Neural crest cell (in vitro differentiated cells): ENCODE data around the gene SFT2D3. TPM values are rescaled to one million over a fixed set of nuclear protein-coding genes. Genes with fewer than 3 reads are reported as not detected.

ENCODE experiments used
- DNase-seq: peaks from one replicate; pipeline ENCODE4 v3.0.0; 2021; ENCODE audit warnings: low read depth, mixed read lengths, low spot score
- H3K27ac Mint-ChIP-seq: one replicate; pipeline ENCODE4 v1.8.0; 2021; ENCODE audit warnings: mild to moderate bottlenecking, mixed read lengths; ENCODE audit not compliant: unreplicated experiment
- H3K27me3 Mint-ChIP-seq: 2 replicates; pipeline ENCODE4 v1.8.0; 2021; ENCODE audit warnings: low read depth, mild to moderate bottlenecking, mixed read lengths
- H3K36me3 Mint-ChIP-seq: 2 replicates; pipeline ENCODE4 v1.8.0; 2021; ENCODE audit warnings: low read depth, mild to moderate bottlenecking, mixed read lengths
- H3K4me1 Mint-ChIP-seq: 2 replicates; pipeline ENCODE4 v1.8.0; 2021; ENCODE audit warnings: mixed read lengths
- H3K4me3 Mint-ChIP-seq: one replicate; pipeline ENCODE4 v1.8.0; 2021; ENCODE audit warnings: mild to moderate bottlenecking, mixed read lengths
- H3K9me3 Mint-ChIP-seq: 2 replicates; pipeline ENCODE4 v1.8.0; 2021; ENCODE audit warnings: mixed read lengths
- total RNA-seq: library from RNA; stranded (reverse); gene quantifications from 2 replicates; pipeline ENCODE4 v1.2.1, GENCODE V29; 2021
- TF ChIP-seq, protein P1 (sequence below): fragments of 200-600 bp; sonication (generic); conservative IDR thresholded peaks from 2 replicates; pipeline ENCODE4 v1.5.0; 2021; ENCODE audit warnings: antibody characterized with exemption, mild to moderate bottlenecking

Gene SFT2D3
- total RNA-seq, 1 donor from 2014 or later = 18.8 TPM

GRCh38 chr2:127662937-127663565 lies 38.2 kb upstream of the SFT2D3 start:
- peaks cover 48% of the 10 kb centered on the region for H3K27me3 Mint-ChIP-seq
- H3K4me1 Mint-ChIP-seq = peaks cover 32% of the 10 kb centered on the region
- H3K9me3 Mint-ChIP-seq = no peaks in the 10 kb centered on the region
- no peaks in the 10 kb centered on the region for H3K36me3 Mint-ChIP-seq
- no peak overlapping the region for H3K4me3 Mint-ChIP-seq
- TF ChIP-seq, protein P1, sequence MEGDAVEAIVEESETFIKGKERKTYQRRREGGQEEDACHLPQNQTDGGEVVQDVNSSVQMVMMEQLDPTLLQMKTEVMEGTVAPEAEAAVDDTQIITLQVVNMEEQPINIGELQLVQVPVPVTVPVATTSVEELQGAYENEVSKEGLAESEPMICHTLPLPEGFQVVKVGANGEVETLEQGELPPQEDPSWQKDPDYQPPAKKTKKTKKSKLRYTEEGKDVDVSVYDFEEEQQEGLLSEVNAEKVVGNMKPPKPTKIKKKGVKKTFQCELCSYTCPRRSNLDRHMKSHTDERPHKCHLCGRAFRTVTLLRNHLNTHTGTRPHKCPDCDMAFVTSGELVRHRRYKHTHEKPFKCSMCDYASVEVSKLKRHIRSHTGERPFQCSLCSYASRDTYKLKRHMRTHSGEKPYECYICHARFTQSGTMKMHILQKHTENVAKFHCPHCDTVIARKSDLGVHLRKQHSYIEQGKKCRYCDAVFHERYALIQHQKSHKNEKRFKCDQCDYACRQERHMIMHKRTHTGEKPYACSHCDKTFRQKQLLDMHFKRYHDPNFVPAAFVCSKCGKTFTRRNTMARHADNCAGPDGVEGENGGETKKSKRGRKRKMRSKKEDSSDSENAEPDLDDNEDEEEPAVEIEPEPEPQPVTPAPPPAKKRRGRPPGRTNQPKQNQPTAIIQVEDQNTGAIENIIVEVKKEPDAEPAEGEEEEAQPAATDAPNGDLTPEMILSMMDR = no peak
- H3K27ac Mint-ChIP-seq = no peak overlapping the region
- DNase-seq = no peak

- H3K4me1 Mint-ChIP-seq = peaks cover 32% of the 10 kb centered on the region
- no peak overlapping the region for H3K27ac Mint-ChIP-seq
- no peaks in the 10 kb centered on the region for H3K9me3 Mint-ChIP-seq
- peaks cover 48% of the 10 kb centered on the region for H3K27me3 Mint-ChIP-seq
- DNase-seq = no peak
- H3K4me3 Mint-ChIP-seq = no peak overlapping the region
- H3K36me3 Mint-ChIP-seq = no peaks in the 10 kb centered on the region
- TF ChIP-seq, protein P1 = no peak
Measured at GRCh38 chr2:127663566-127664064, 37.7 kb upstream of the SFT2D3 start.

DNA sequence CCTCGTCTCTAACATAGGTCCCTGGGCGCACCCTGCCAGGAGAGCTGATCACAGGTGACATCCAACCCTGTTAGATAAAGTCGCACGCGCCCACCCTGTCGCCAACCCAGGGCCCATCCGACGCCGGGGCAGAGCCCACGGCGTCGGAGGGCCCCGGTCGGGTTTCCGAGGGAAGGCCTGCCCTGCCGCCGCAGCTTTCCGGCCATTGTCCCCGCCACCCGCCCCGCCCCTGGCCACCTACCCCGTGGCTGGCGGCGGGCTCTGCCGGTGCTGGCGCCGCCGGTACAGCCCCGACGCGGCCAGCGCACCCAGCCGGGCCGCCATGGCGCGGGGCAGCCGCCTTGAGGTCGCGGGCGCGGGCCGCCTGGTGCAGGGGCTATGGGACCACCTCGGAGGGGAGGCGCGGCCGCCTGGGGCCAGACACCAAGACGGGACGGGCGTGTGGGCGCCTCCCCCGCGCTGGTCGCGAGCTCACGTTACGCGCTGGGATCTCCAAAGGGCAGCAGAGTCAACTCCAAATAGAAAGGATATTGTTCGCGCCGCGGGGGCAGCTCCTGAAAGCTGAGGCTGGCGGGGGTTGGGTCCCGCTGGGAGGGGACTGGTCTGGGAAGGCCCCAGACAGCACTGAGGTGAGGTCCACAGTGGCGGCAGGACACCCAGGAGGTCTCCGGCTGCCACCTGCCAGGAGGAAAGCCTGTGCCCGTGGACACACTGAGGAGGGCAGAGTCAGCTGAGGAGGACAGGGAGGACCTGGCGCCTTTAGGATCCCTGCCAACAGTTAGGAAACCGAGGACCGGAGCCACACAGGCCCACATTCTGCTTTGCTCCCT lies 37.0 kb upstream of the SFT2D3 start:
- peak overlapping the region; percentile 62 for H3K4me3 Mint-ChIP-seq
- DNase-seq = peak; percentile 35
- no peaks in the 10 kb centered on the region for H3K36me3 Mint-ChIP-seq
- H3K27me3 Mint-ChIP-seq = peaks cover 48% of the 10 kb centered on the region
- TF ChIP-seq, protein P1 = no peak
- H3K4me1 Mint-ChIP-seq = peaks cover 32% of the 10 kb centered on the region
- H3K27ac Mint-ChIP-seq = no peak overlapping the region
- no peaks in the 10 kb centered on the region for H3K9me3 Mint-ChIP-seq

GRCh38 chr2:127664895-127665225 lies 36.4 kb upstream of the SFT2D3 start:
- TF ChIP-seq, protein P1 = no peak
- Mint-ChIP-seq H3K9me3 (no peaks in the 10 kb centered on the region), H3K36me3 (no peaks in the 10 kb centered on the region), H3K27ac (no peak overlapping the region), H3K27me3 (peaks cover 52% of the 10 kb centered on the region), H3K4me3 (no peak overlapping the region), H3K4me1 (peaks cover 32% of the 10 kb centered on the region)
- no peak for DNase-seq

GRCh38 chr2:127665267-127665893 lies 35.9 kb upstream of the SFT2D3 start:
- Mint-ChIP-seq H3K9me3 (no peaks in the 10 kb centered on the region), H3K27ac (no peak overlapping the region), H3K27me3 (peaks cover 57% of the 10 kb centered on the region), H3K36me3 (no peaks in the 10 kb centered on the region), H3K4me1 (peaks cover 32% of the 10 kb centered on the region), H3K4me3 (no peak overlapping the region)
- TF ChIP-seq, protein P1 = no peak
- no peak for DNase-seq
